H9 (cell line): ENCODE measurements around the gene BRF1. TPM values are rescaled to one million over a fixed set of nuclear protein-coding genes. Genes with fewer than 3 reads are reported as not detected.
"Not testable (repeated sequence)": the region's sequence is repeated elsewhere in the genome, so short reads cannot be mapped to it uniquely, and the experiment has no call there.

Experiments
- DNase-seq: peaks from one replicate; pipeline ENCODE4 v3.0.0-alpha.2; 2017
- H2AFZ ChIP-seq: one replicate; pipeline ENCODE4 v1.6.1; 2013; ENCODE audit warnings: mild to moderate bottlenecking, low read length, control low read depth, moderate library complexity
- H2AK5ac ChIP-seq: 2 replicates; pipeline ENCODE4 v1.6.1; 2013; ENCODE audit warnings: low read length, control low read depth, mixed read lengths; ENCODE audit not compliant: insufficient read length
- H2BK120ac ChIP-seq: one replicate; pipeline ENCODE4 v1.6.1; 2013; ENCODE audit warnings: low read depth, mild to moderate bottlenecking, low read length, control low read depth, inconsistent platforms; ENCODE audit not compliant: poor library complexity, severe bottlenecking
- H2BK12ac ChIP-seq: 2 replicates; pipeline ENCODE4 v1.6.1; 2013; ENCODE audit warnings: low read length, control low read depth, mixed read lengths, low read depth; ENCODE audit not compliant: insufficient read length
- H2BK15ac ChIP-seq: 2 replicates; pipeline ENCODE4 v1.6.1; 2013; ENCODE audit warnings: low read depth, low read length, control low read depth
- H2BK20ac ChIP-seq: one replicate; pipeline ENCODE4 v1.6.1; 2013; ENCODE audit warnings: low read depth, mild to moderate bottlenecking, low read length, control low read depth, inconsistent platforms; ENCODE audit not compliant: poor library complexity, severe bottlenecking
- H2BK5ac ChIP-seq: 2 replicates; pipeline ENCODE4 v1.6.1; 2013; ENCODE audit warnings: low read length, control low read depth, mixed read lengths; ENCODE audit not compliant: insufficient read length
- H3K14ac ChIP-seq: 2 replicates; pipeline ENCODE4 v1.6.1; 2013; ENCODE audit warnings: low read length, control low read depth; ENCODE audit not compliant: insufficient read depth
- H3K18ac ChIP-seq: 2 replicates; pipeline ENCODE4 v1.6.1; 2013; ENCODE audit warnings: low read depth, mild to moderate bottlenecking, mixed read lengths, low read length, control low read depth; ENCODE audit not compliant: insufficient read length
- H3K23ac ChIP-seq: 2 replicates; pipeline ENCODE4 v1.6.1; 2013; ENCODE audit warnings: low read length, control low read depth, mixed read lengths, low read depth; ENCODE audit not compliant: insufficient read length
- H3K23me2 ChIP-seq: 2 replicates; pipeline ENCODE4 v1.6.1; 2013; ENCODE audit warnings: low read depth, mild to moderate bottlenecking, mixed read lengths, low read length, control low read depth; ENCODE audit not compliant: insufficient read length, poor library complexity, severe bottlenecking
- H3K27ac ChIP-seq: 2 replicates; pipeline ENCODE4 v1.5.1; 2013; ENCODE audit warnings: low read length, control low read depth, mixed read lengths, low read depth; ENCODE audit not compliant: insufficient read length
- H3K27me3 ChIP-seq: 2 replicates; pipeline ENCODE4 v1.6.1; 2013; ENCODE audit warnings: low read length, control low read depth, inconsistent platforms; ENCODE audit not compliant: insufficient read depth
- H3K4ac ChIP-seq: 2 replicates; pipeline ENCODE4 v1.6.1; 2013; ENCODE audit warnings: low read depth, mild to moderate bottlenecking, control low read depth, inconsistent platforms, low read length, moderate library complexity
- H3K4me1 ChIP-seq: 2 replicates; pipeline ENCODE4 v1.6.1; 2013; ENCODE audit warnings: low read length, control low read depth, inconsistent platforms; ENCODE audit not compliant: insufficient read depth
- H3K4me2 ChIP-seq: 2 replicates; pipeline ENCODE4 v1.6.1; 2013; ENCODE audit warnings: low read length, control low read depth, mixed read lengths; ENCODE audit not compliant: insufficient read length, insufficient read depth
- H3K56ac ChIP-seq: 2 replicates; pipeline ENCODE4 v1.6.1; 2013; ENCODE audit warnings: low read depth, mild to moderate bottlenecking, mixed read lengths, low read length, control low read depth; ENCODE audit not compliant: insufficient read length
- H3K79me1 ChIP-seq: 2 replicates; pipeline ENCODE4 v1.6.1; 2013; ENCODE audit warnings: low read depth, mild to moderate bottlenecking, moderate library complexity, low read length, control low read depth, inconsistent platforms; ENCODE audit not compliant: insufficient read depth, poor library complexity, severe bottlenecking
- H3K79me2 ChIP-seq: 2 replicates; pipeline ENCODE4 v1.6.1; 2013; ENCODE audit warnings: low read length, control low read depth, inconsistent platforms; ENCODE audit not compliant: insufficient read depth
- H3K9ac ChIP-seq: 2 replicates; pipeline ENCODE4 v1.6.1; 2013; ENCODE audit warnings: low read length, control low read depth, mixed read lengths; ENCODE audit not compliant: insufficient read length; ENCODE audit errors: extremely low read depth
- H3K9me3 ChIP-seq: one replicate; pipeline ENCODE4 v1.6.1; 2013; ENCODE audit warnings: low read depth, low read length, inconsistent platforms; ENCODE audit not compliant: control insufficient read depth
- H3T11ph ChIP-seq: one replicate; pipeline ENCODE4 v1.6.1; 2013; ENCODE audit warnings: mild to moderate bottlenecking, low read length, control low read depth, inconsistent platforms
- H4K20me1 ChIP-seq: one replicate; pipeline ENCODE4 v1.6.1; 2013; ENCODE audit not compliant: control insufficient read depth, insufficient read length, insufficient read depth
- H4K5ac ChIP-seq: 2 replicates; pipeline ENCODE4 v1.6.1; 2013; ENCODE audit warnings: low read depth, mild to moderate bottlenecking, mixed read lengths, low read length, control low read depth; ENCODE audit not compliant: insufficient read length
- H4K8ac ChIP-seq: replicated peaks from 2 replicates; pipeline ENCODE4 v1.6.1; 2013; ENCODE audit warnings: low read length, control low read depth, mixed read lengths, low read depth; ENCODE audit not compliant: insufficient read length
- H4K91ac ChIP-seq: 2 replicates; pipeline ENCODE4 v1.6.1; 2013; ENCODE audit warnings: low read depth, mild to moderate bottlenecking, moderate library complexity, mixed read lengths, low read length, control low read depth; ENCODE audit not compliant: insufficient read length
- H3K27ac Mint-ChIP-seq, 3 experiments: 2 replicates in 2 of 3; 3 replicates in 1 of 3; pipeline ENCODE4 v1.8.0; 2020 to 2021; ENCODE audit warnings: mixed read lengths in 3 of 3, mild to moderate bottlenecking in 1 of 3, moderate library complexity in 1 of 3
- H3K27me3 Mint-ChIP-seq: 2 replicates; pipeline ENCODE4 v1.8.0; 2021; ENCODE audit warnings: low read depth, mild to moderate bottlenecking, moderate library complexity, mixed read lengths
- H3K36me3 Mint-ChIP-seq, 3 experiments: 2 replicates in 2 of 3; 3 replicates in 1 of 3; pipeline ENCODE4 v1.8.0; 2020 to 2021; ENCODE audit warnings: low read depth in 3 of 3, mixed read lengths in 3 of 3; ENCODE audit not compliant: insufficient read depth in 1 of 3
- H3K4me1 Mint-ChIP-seq, 2 experiments: 2 replicates each; pipeline ENCODE4 v1.8.0; 2020; ENCODE audit warnings: mixed read lengths in 2 of 2
- H3K4me3 Mint-ChIP-seq, 2 experiments: 2 replicates in 1 of 2; 3 replicates in 1 of 2; pipeline ENCODE4 v1.8.0; 2020 to 2021; ENCODE audit warnings: mild to moderate bottlenecking in 2 of 2, mixed read lengths in 2 of 2, moderate library complexity in 1 of 2
- H3K9me3 Mint-ChIP-seq, 2 experiments: 2 replicates in 1 of 2; 3 replicates in 1 of 2; pipeline ENCODE4 v1.8.0; 2020; ENCODE audit warnings: mild to moderate bottlenecking in 2 of 2, mixed read lengths in 2 of 2, moderate library complexity in 1 of 2
- CTCF ChIP-seq: fragments of 200-600 bp; sonication (generic); conservative IDR thresholded peaks from 3 replicates; pipeline ENCODE4 v1.8.0; 2021; ENCODE audit warnings: antibody characterized with exemption, mild to moderate bottlenecking
- WGBS: extraction: QIAGEN DNeasy Blood & Tissue Kit; methylation state at CpG from one replicate; pipeline ENCODE4 v1.1.7; 2013; ENCODE audit warnings: missing lambda C conversion rate, low lambda C conversion rate, mixed read lengths; ENCODE audit not compliant: insufficient read length; ENCODE audit errors: extremely low coverage; 5-methylcytosine and 5-hydroxymethylcytosine counted together
- total RNA-seq: library from RNA; stranded (reverse); gene quantifications from 2 replicates; pipeline ENCODE4 v1.2.1, GENCODE V29; 2021

The BRF1 gene
- total RNA-seq, 1 experiment from 2014 or later = 28.3 TPM

GRCh38 chr14:105279642-105280361 lies 21.0 kb downstream of the BRF1 start:
- Histone ChIP-seq H4K8ac (no peak overlapping the region), H3K27ac (no peak overlapping the region), H3K27me3 (no peaks in the 10 kb centered on the region), H2AK5ac (no peak overlapping the region), H3K79me2 (no peaks in the 10 kb centered on the region), H3K9me3 (no peaks in the 10 kb centered on the region), H2BK15ac (no peak overlapping the region), H3K4me1 (no peaks in the 10 kb centered on the region), H2AFZ (no peak overlapping the region), H2BK120ac (no peak overlapping the region), H3K4ac (no peak overlapping the region), H3K14ac (no peak overlapping the region), H3K18ac (no peak overlapping the region), H3K4me2 (no peak overlapping the region), H3K23me2 (no peaks in the 10 kb centered on the region), H3K79me1 (peaks cover 3% of the 10 kb centered on the region), H2BK20ac (no peak overlapping the region), H4K91ac (no peak overlapping the region), H4K20me1 (no peaks in the 10 kb centered on the region), H2BK12ac (no peak overlapping the region), H3K23ac (no peak overlapping the region), H2BK5ac (no peak overlapping the region), H3K9ac (no peak overlapping the region), H4K5ac (no peak overlapping the region), H3T11ph (no peak overlapping the region), H3K56ac (no peak overlapping the region)
- DNase-seq = no peak
- Mint-ChIP-seq H3K4me1 (peaks cover 13 to 17% of the 10 kb centered on the region in 2 experiments), H3K4me3 (no peak overlapping the region), H3K9me3 (no peaks in the 10 kb centered on the region), H3K27ac (no peak overlapping the region), H3K36me3 (no peaks in the 10 kb centered on the region; a peak in 3 of 7 replicates), H3K27me3 (no peaks in the 10 kb centered on the region)
- WGBS = no CpG with 5 or more reads among the region's 18 CpGs
- TF ChIP-seq CTCF = no peak

GRCh38 chr14:105277448-105277847 lies 23.4 kb downstream of the BRF1 start:
- not testable (repeated sequence) for H3K27ac ChIP-seq, H4K91ac ChIP-seq, H4K5ac ChIP-seq, DNase-seq, H3K79me1 ChIP-seq, H3K14ac ChIP-seq, H3K56ac ChIP-seq, H3K36me3 Mint-ChIP-seq, H2BK15ac ChIP-seq, H2AFZ ChIP-seq, H3K23ac ChIP-seq, H2BK5ac ChIP-seq, H2AK5ac ChIP-seq, H3K23me2 ChIP-seq, H4K8ac ChIP-seq, H3K27me3 Mint-ChIP-seq, H3K4me2 ChIP-seq, H3K9me3 ChIP-seq, H3K4me3 Mint-ChIP-seq, H2BK12ac ChIP-seq, H3T11ph ChIP-seq, H3K4ac ChIP-seq, H3K9me3 Mint-ChIP-seq, H3K27ac Mint-ChIP-seq, H3K9ac ChIP-seq, H2BK120ac ChIP-seq, H2BK20ac ChIP-seq, H3K27me3 ChIP-seq, H4K20me1 ChIP-seq, H3K4me1 ChIP-seq, H3K79me2 ChIP-seq, H3K18ac ChIP-seq
- H3K4me1 Mint-ChIP-seq = peaks cover 8 to 12% of the 10 kb centered on the region in 2 experiments
- WGBS = no CpG with 5 or more reads among the region's 4 CpGs
